ENCODE results near the gene ZSWIM9.
"Not testable (repeated sequence)": the region's sequence is repeated elsewhere in the genome, so short reads cannot be mapped to it uniquely, and the experiment has no call there.

ZSWIM9 gene

DNA sequence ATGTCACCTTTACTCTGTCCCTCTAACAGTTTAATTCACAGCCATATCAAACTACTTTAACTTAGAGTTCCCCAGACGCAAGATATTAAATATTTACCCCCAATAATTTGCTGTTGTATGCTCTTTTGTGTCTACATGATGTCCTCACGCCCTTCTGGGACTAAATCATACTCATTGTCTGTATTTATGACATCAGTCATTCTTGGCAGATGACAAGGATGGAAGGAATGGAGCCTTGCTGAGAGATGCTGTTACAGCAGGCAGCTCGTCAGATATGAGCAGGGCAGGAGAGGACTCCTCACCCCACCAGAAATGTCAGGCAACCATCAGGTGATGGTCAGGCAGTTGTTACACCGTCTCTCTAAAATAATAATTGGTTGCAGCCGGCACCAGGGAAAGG lies 43.5 kb downstream of the ZSWIM9 start:
- no peak for DNase-seq (ENCODE audit: low read depth in 2 of 2)

DNA sequence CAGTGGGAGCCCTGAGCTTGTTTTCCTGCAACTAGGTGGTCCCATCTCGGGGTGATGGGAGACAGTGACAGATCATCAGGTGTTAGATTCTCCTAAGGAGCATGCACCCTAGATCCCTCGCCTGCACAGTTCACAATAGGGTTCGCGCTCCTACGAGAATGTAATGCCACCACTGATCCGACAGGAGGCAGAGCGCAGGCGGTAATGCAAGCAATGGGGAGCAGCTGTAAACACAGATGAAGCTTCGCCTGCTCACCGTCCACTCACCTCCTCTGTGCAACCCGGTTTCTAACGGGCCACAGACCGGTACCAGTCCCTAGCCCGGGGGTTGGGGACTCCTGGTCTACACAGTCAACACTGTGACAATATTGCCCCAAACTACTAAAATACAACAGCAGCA lies 46.5 kb downstream of the ZSWIM9 start:
- DNase-seq (ENCODE audit: low read depth in 2 of 2) = no peak

GRCh38 chr19:48218997-48219396 lies 48.5 kb downstream of the ZSWIM9 start:
- DNase-seq (ENCODE audit: low read depth in 2 of 2) = no peak

- not testable (repeated sequence) for DNase-seq (ENCODE audit: low read depth in 2 of 2)
Measured at GRCh38 chr19:48220784-48221183, 50.3 kb downstream of the ZSWIM9 start.

GRCh38 chr19:48221628-48222027 lies 51.1 kb downstream of the ZSWIM9 start:
- no peak for DNase-seq (ENCODE audit: low read depth in 2 of 2)

GRCh38 chr19:48230555-48231129 lies 60.2 kb downstream of the ZSWIM9 start:
- DNase-seq (ENCODE audit: low read depth in 2 of 2) = peak; percentile 21 to 48

DNA sequence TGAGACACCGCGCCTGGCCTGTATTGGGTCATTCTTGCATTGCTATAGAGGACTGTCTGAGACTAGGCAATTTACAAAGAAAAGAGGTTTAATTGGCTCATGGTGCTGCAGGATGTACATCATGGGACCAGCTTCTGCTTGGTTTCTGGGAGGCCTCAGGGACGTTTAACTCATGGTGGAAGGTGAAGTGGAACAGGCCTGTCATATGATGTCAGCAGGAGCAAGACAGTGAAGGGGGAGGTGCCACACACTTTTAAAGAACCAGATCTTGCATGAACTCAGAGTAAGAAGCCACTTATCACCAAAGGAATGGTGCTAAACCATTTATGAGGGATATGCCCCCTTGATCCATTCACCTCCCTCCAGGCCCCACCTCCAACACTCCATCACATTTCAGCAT lies 66.6 kb downstream of the ZSWIM9 start:
- DNase-seq (ENCODE audit: low read depth in 2 of 2) = no peak

GRCh38 chr19:48239120-48239519 lies 68.6 kb downstream of the ZSWIM9 start:
- DNase-seq (ENCODE audit: low read depth in 2 of 2) = no peak

GRCh38 chr19:48239582-48240141 lies 69.2 kb downstream of the ZSWIM9 start:
- DNase-seq (ENCODE audit: low read depth in 2 of 2) = no peak

DNA sequence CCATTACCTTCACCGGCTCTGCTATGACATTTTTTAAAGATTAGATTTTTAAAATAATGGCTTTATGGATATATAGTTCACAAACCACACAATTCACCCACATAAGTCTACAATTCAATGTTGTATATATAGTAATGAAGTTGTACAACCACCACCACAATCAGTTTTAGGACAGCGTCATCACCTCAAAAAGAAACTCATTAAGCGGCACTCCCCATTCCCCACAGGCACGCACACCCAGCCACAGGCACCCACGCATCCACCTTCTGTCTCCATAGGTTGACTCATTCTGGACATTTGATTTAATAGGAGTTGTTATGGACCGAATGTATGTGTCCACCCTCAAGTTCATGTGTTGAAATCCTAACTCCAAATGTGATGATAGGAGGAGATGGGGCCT lies 71.3 kb downstream of the ZSWIM9 start:
- not testable (repeated sequence) for DNase-seq (ENCODE audit: low read depth in 2 of 2)

GRCh38 chr19:48244281-48244680 lies 73.8 kb downstream of the ZSWIM9 start:
- no peak for DNase-seq (ENCODE audit: low read depth in 2 of 2)

GRCh38 chr19:48246101-48246500 lies 75.6 kb downstream of the ZSWIM9 start:
- DNase-seq (ENCODE audit: low read depth in 2 of 2) = no peak

GRCh38 chr19:48247212-48247611 lies 76.7 kb downstream of the ZSWIM9 start:
- DNase-seq (ENCODE audit: low read depth in 2 of 2) = no peak

All from stimulated activated CD8-positive, alpha-beta memory T cell treated with anti-CD3 and anti-CD28 coated beads, Interleukin-2, amount 100 ng/mL, for 48 hours (primary cell).